Measurements from ENCODE around the gene RETSAT.

Gene RETSAT

DNA sequence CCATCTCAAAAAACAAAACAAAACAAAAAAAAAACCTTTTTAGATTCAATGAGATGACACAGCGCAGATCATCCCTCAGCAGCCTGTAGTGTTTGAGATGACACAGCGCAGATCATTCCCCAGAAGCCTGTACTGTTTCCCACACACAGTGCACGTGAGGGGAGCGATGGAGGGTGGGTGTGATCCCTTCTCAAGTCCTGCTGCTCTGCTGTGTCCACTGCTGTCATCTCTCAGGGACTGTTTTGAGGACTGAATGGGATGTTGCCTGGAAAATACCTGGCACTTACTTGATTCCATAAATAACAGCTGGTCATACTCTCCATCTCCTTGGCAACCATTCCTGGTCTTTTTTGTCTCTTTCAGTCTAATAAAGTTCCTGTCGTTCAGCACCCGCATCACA is 52.2 kb downstream of the RETSAT start:
- DNase-seq, result no peak

Measured in NCI-H69 (cell line).